ENCODE measurements around the gene MAPK8. TPM values are rescaled to one million over a fixed set of nuclear protein-coding genes. Genes with fewer than 3 reads are reported as not detected.

Gene MAPK8
- polyA plus RNA-seq, 1 experiment, result 31.2 TPM

DNA sequence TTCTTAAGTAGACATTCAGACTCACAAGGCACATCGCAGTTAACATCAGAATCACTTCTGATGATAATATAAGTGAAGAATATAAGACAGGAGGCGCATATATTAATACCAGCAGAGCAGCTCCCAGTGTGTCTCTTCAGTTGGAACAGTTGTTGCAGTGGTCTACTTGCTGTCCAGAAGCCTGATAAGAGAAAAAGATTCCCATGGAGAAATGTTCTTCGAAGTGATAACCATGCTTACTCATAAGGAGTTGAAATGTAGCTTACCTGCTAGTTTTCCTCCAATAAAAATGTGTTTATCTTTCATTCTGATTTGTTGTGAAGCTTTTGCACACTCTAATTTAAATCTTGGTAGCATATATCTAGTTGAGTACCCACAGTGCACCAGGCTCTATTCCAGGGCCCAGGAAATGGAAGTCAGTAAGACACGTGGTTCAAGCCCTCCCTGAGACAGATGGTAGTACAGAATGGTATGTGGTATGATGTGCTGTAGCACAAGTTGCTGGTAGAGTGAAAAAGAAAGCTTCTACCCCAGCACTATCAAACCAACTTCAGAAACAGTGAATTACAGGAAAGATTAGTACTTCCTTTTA lies 124.0 kb downstream of the MAPK8 start:
- H3K4me3 ChIP-seq (ENCODE audit: low read depth, low read length), result no peak overlapping the region
- POLR2A ChIA-PET, result no interaction called here
- TF ChIP-seq, protein P1, sequence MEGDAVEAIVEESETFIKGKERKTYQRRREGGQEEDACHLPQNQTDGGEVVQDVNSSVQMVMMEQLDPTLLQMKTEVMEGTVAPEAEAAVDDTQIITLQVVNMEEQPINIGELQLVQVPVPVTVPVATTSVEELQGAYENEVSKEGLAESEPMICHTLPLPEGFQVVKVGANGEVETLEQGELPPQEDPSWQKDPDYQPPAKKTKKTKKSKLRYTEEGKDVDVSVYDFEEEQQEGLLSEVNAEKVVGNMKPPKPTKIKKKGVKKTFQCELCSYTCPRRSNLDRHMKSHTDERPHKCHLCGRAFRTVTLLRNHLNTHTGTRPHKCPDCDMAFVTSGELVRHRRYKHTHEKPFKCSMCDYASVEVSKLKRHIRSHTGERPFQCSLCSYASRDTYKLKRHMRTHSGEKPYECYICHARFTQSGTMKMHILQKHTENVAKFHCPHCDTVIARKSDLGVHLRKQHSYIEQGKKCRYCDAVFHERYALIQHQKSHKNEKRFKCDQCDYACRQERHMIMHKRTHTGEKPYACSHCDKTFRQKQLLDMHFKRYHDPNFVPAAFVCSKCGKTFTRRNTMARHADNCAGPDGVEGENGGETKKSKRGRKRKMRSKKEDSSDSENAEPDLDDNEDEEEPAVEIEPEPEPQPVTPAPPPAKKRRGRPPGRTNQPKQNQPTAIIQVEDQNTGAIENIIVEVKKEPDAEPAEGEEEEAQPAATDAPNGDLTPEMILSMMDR (IDR thresholded peaks at IDR 0.05; ENCODE audit: insufficient read depth, low read depth, low read length), result no peak
- no peaks in the 10 kb centered on the region for H3K27me3 ChIP-seq (ENCODE audit: control insufficient read depth, insufficient read depth, low read length)
- DNase-seq (ENCODE audit: low read depth), result no peak
- CTCF ChIA-PET, result interaction anchor here (1.4 kb wide), 1 partner anchor 10 kb away, joined by 3 read pairs; no protein-coding TSS in a partner anchor
- no peaks in the 10 kb centered on the region; the same call in 1 of the 2 replicates for H3K36me3 ChIP-seq (ENCODE audit: control insufficient read depth, insufficient read depth, low read length)

DNA sequence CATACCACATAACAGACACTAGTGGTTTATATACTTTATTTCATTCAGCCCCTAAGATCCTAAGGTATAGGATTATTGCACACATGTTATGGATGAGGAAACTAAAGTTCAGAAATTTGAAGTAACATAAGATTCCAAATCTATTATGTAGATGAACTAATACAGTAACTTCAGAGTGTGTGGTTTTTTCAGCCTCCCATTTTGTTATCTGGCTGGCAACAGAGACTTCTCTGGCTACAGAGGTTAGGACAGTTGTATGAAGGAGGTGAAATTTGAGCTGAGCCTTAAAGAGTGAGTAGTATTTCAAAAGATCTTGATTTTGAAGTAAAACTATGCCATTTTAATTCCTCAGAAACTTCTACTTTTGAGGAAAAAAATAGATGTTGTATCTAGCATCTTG lies 125.4 kb downstream of the MAPK8 start:
- TF ChIP-seq, protein P1 (IDR thresholded peaks at IDR 0.05; ENCODE audit: insufficient read depth, low read depth, low read length), result no peak
- H3K4me3 ChIP-seq (ENCODE audit: low read depth, low read length), result no peak overlapping the region
- POLR2A ChIA-PET, result no interaction called here
- DNase-seq (ENCODE audit: low read depth), result no peak
- H3K36me3 ChIP-seq (ENCODE audit: control insufficient read depth, insufficient read depth, low read length), result no peaks in the 10 kb centered on the region; the same call in none of the 2 replicates
- CTCF ChIA-PET, result interaction anchor here (1.4 kb wide), 1 partner anchor 12 kb away, joined by 3 read pairs; no protein-coding TSS in a partner anchor
- no peaks in the 10 kb centered on the region for H3K27me3 ChIP-seq (ENCODE audit: control insufficient read depth, insufficient read depth, low read length)

DNA sequence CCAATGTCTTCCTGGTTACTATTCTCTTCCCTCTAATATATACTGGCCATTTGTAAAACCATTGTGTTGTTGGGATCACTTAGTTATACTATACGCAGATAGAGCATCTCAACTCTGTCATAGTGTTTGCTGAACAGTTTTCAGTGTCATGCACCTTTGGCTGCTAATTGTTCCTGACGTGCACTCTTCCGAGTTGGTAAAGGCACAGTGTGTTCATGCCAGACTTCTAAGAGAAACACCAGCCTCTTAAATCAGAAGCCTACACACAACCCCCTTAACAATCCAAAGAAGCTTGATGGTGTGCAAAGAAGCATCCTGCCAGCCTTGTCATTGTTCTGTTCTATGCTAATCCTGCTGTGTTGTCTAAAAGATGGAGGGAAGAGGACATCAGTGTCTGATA lies 131.1 kb downstream of the MAPK8 start:
- TF ChIP-seq, protein P1 (IDR thresholded peaks at IDR 0.05; ENCODE audit: insufficient read depth, low read depth, low read length), result no peak
- H3K27me3 ChIP-seq (ENCODE audit: control insufficient read depth, insufficient read depth, low read length), result no peaks in the 10 kb centered on the region
- POLR2A ChIA-PET, result no interaction called here
- DNase-seq (ENCODE audit: low read depth), result no peak
- peaks cover 2% of the 10 kb centered on the region for H3K36me3 ChIP-seq (ENCODE audit: control insufficient read depth, insufficient read depth, low read length)
- no peak overlapping the region for H3K4me3 ChIP-seq (ENCODE audit: low read depth, low read length)
- CTCF ChIA-PET, result interaction anchor here (1.1 kb wide), 1 partner anchor 218 kb away, joined by 4 read pairs; no protein-coding TSS in a partner anchor

DNA sequence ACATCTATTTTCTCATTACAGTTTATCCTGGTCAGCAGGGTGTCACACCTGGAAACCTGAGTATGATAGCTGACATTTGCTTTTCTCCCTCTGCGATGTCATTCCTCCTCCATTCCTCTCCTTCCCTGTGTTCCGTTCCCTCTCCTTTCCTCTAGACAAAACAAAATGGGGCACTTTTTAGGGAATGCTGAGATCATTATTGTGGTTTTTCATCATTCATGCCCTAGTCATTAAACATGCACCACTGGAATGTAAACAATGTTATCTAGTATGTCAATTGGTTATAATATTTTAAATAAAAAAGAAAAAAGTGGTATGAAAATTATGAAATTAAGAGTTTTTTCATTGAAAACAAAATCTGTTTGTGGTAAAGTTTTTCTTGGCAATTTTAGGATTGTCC lies 132.6 kb downstream of the MAPK8 start:
- peaks cover 2% of the 10 kb centered on the region for H3K36me3 ChIP-seq (ENCODE audit: control insufficient read depth, insufficient read depth, low read length)
- no peaks in the 10 kb centered on the region for H3K27me3 ChIP-seq (ENCODE audit: control insufficient read depth, insufficient read depth, low read length)
- DNase-seq (ENCODE audit: low read depth), result peak; percentile 29
- no peak overlapping the region for H3K4me3 ChIP-seq (ENCODE audit: low read depth, low read length)
- ChIA-PET CTCF (interaction anchor here (1.2 kb wide), 1 partner anchor 218 kb away, joined by 3 read pairs; no protein-coding TSS in a partner anchor), POLR2A (no interaction called here)
- TF ChIP-seq, protein P1 (IDR thresholded peaks at IDR 0.05; ENCODE audit: insufficient read depth, low read depth, low read length), result no peak

DNA sequence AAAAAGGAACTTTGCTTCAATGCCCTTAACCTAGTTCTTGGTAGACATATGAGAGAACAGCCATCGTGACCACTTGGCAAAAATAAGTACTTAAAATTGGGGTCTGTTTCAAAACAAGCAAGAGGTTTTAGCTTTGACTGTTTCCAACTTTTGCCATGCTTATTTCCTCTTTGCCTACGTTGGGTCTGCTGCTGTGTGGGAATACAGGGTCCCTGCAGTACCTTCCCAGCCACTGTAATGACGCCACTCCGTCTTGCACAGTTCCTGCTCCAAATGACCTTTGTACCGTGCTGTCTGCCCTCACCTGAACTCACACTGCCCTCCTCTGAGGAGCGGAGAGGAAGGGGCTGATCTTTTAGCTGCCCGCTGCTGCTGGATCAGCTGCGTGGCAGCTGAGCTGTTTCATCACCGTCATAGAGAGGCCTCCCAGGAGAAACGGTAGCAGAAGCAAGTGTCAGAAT lies 133.1 kb downstream of the MAPK8 start:
- no peak for DNase-seq (ENCODE audit: low read depth)
- CTCF ChIA-PET, result interaction anchor here (0.9 to 1.2 kb wide), 2 partner anchors 117 to 217 kb away, joined by 3 read pairs; no protein-coding TSS in a partner anchor
- Histone ChIP-seq H3K4me3 (ENCODE audit: low read depth, low read length) (no peak overlapping the region), H3K36me3 (ENCODE audit: control insufficient read depth, insufficient read depth, low read length) (peaks cover 2% of the 10 kb centered on the region), H3K27me3 (ENCODE audit: control insufficient read depth, insufficient read depth, low read length) (no peaks in the 10 kb centered on the region)
- TF ChIP-seq, protein P1 (IDR thresholded peaks at IDR 0.05; ENCODE audit: insufficient read depth, low read depth, low read length), result no peak
- POLR2A ChIA-PET, result no interaction called here

Measured in BJ (cell line).